ENCODE data around the gene TAGAP.

DNA sequence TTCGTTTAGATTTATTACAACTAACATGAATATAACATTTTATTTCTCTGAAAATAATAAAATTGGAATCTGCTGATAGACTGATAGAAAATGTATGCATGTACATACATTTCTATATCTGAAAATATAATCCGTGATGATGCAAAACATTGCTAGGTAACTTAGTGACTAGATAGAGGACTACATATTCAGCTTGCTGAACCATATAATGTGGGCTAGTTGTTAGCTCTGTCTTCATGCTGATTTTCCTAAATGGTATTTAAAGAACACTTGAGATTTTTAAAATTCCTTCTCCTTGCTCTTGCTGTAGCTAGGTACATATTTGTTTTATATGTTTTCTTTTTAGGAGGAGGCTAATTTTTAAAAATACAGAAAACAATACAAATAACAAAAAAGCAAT is 38.4 kb upstream of the TAGAP start:
- TF ChIP-seq GATA3 (IDR thresholded peaks at IDR 0.05; ENCODE audit: low read depth, low read length): no peak
- TF ChIP-seq GATA2 (IDR thresholded peaks at IDR 0.05; ENCODE audit: low read depth, low read length): no peak

Measured in SH-SY5Y (cell line).